ENCODE measurements around the gene PPP2R2B. TPM values are rescaled to one million over a fixed set of nuclear protein-coding genes. Genes with fewer than 3 reads are reported as not detected.
A peak's percentile ranks its signal among the peaks of the same experiment; 100 is the strongest.

PPP2R2B gene
- total RNA-seq, 1 experiment from 2014 or later = not detected

- Histone ChIP-seq H4K20me1 (ENCODE audit: low read length) (no peaks in the 10 kb centered on the region), H3K9me2 (replicated peaks; ENCODE audit: low read length) (no peaks in the 10 kb centered on the region), H3K4me3 (ENCODE audit: low read length) (no peak overlapping the region), H3K4me2 (ENCODE audit: low read length) (no peak overlapping the region), H3F3A (ENCODE audit: low read length, unreplicated experiment) (no peaks in the 10 kb centered on the region), H3K9ac (ENCODE audit: low read length) (no peak overlapping the region), H3K27ac (ENCODE audit: low read length) (no peak overlapping the region), H3K9me3 (ENCODE audit: low read length) (peaks cover 4% of the 10 kb centered on the region; the same call in 1 of the 2 replicates), H3K36me3 (ENCODE audit: low read depth, low read length) (no peaks in the 10 kb centered on the region), H3K79me2 (ENCODE audit: low read length) (no peaks in the 10 kb centered on the region), H3K27me3 (ENCODE audit: low read length) (0 out of 2 replicates have a peak, but pooled peaks cover 9% of the 10 kb centered on the region), H2AFZ (ENCODE audit: low read length) (no peak overlapping the region), H3K4me1 (ENCODE audit: insufficient read depth, low read length) (peaks cover 3% of the 10 kb centered on the region)
- BruUV-seq (replicated peaks) = no TSS peak
- DNase-seq (no peak), ATAC-seq (no peak)
- TF ChIP-seq CTCF (conservative IDR thresholded peaks at IDR 0.05; ENCODE audit: low read depth, low read length) (no peak), EZH2phosphoT487 (IDR thresholded peaks at IDR 0.05; ENCODE audit: borderline replicate concordance, low read length) (no peak), EZH2 (IDR thresholded peaks at IDR 0.05; ENCODE audit: low read length, unreplicated experiment) (no peak)
- intact Hi-C loops (cut with micrococcal nuclease) = no loop called here
- POLR2A ChIA-PET (ENCODE audit: unreplicated experiment) = no interaction called here
- CTCF ChIA-PET = no interaction called here
These were observed 152.5 kb downstream of the PPP2R2B start for GRCh38 chr5:146726020-146726419.

- POLR2A ChIA-PET (ENCODE audit: unreplicated experiment) = no interaction called here
- no peak for DNase-seq
- intact Hi-C loops (cut with micrococcal nuclease) = no loop called here
- no peak overlapping the region for H3K4me2 ChIP-seq (ENCODE audit: low read length)
- no peaks in the 10 kb centered on the region for H3K79me2 ChIP-seq (ENCODE audit: low read length)
- 0 out of 2 replicates have a peak, but pooled peaks cover 9% of the 10 kb centered on the region for H3K27me3 ChIP-seq (ENCODE audit: low read length)
- H3K9me3 ChIP-seq (ENCODE audit: low read length) = peaks cover 4% of the 10 kb centered on the region; the same call in 1 of the 2 replicates
- no peaks in the 10 kb centered on the region for H3F3A ChIP-seq (ENCODE audit: low read length, unreplicated experiment)
- no peak overlapping the region for H3K9ac ChIP-seq (ENCODE audit: low read length)
- CTCF ChIA-PET = no interaction called here
- H4K20me1 ChIP-seq (ENCODE audit: low read length) = no peaks in the 10 kb centered on the region
- no peak for ATAC-seq
- H2AFZ ChIP-seq (ENCODE audit: low read length) = no peak overlapping the region
- no peaks in the 10 kb centered on the region for H3K9me2 ChIP-seq (replicated peaks; ENCODE audit: low read length)
- no peaks in the 10 kb centered on the region for H3K36me3 ChIP-seq (ENCODE audit: low read depth, low read length)
- TF ChIP-seq EZH2 (IDR thresholded peaks at IDR 0.05; ENCODE audit: low read length, unreplicated experiment) (no peak), EZH2phosphoT487 (IDR thresholded peaks at IDR 0.05; ENCODE audit: borderline replicate concordance, low read length) (no peak), CTCF (conservative IDR thresholded peaks at IDR 0.05; ENCODE audit: low read depth, low read length) (no peak)
- no TSS peak for BruUV-seq (replicated peaks)
- no peaks in the 10 kb centered on the region for H3K4me1 ChIP-seq (ENCODE audit: insufficient read depth, low read length)
- no peak overlapping the region for H3K27ac ChIP-seq (ENCODE audit: low read length)
- no peak overlapping the region for H3K4me3 ChIP-seq (ENCODE audit: low read length)
These were observed 153.5 kb downstream of the PPP2R2B start for GRCh38 chr5:146725025-146725424.

GRCh38 chr5:146722361-146722779 is 156.2 kb downstream of the PPP2R2B start:
- H3K4me3 ChIP-seq (ENCODE audit: low read length) = no peak overlapping the region
- H3K79me2 ChIP-seq (ENCODE audit: low read length) = no peaks in the 10 kb centered on the region
- TF ChIP-seq EZH2phosphoT487 (IDR thresholded peaks at IDR 0.05; ENCODE audit: borderline replicate concordance, low read length) (no peak), EZH2 (IDR thresholded peaks at IDR 0.05; ENCODE audit: low read length, unreplicated experiment) (no peak), CTCF (conservative IDR thresholded peaks at IDR 0.05; ENCODE audit: low read depth, low read length) (no peak)
- no peak overlapping the region for H3K27ac ChIP-seq (ENCODE audit: low read length)
- CTCF ChIA-PET = no interaction called here
- no peak overlapping the region for H3K9ac ChIP-seq (ENCODE audit: low read length)
- intact Hi-C loops (cut with micrococcal nuclease) = no loop called here
- peaks cover 17% of the 10 kb centered on the region; the same call in 1 of the 2 replicates for H3K27me3 ChIP-seq (ENCODE audit: low read length)
- no peak overlapping the region for H3K4me2 ChIP-seq (ENCODE audit: low read length)
- no peaks in the 10 kb centered on the region for H3K4me1 ChIP-seq (ENCODE audit: insufficient read depth, low read length)
- no peaks in the 10 kb centered on the region for H3F3A ChIP-seq (ENCODE audit: low read length, unreplicated experiment)
- ATAC-seq (no peak), DNase-seq (peak; percentile 42)
- no peaks in the 10 kb centered on the region for H3K9me2 ChIP-seq (replicated peaks; ENCODE audit: low read length)
- no TSS peak for BruUV-seq (replicated peaks)
- H4K20me1 ChIP-seq (ENCODE audit: low read length) = no peaks in the 10 kb centered on the region
- no peaks in the 10 kb centered on the region for H3K9me3 ChIP-seq (ENCODE audit: low read length)
- POLR2A ChIA-PET (ENCODE audit: unreplicated experiment) = no interaction called here
- no peak overlapping the region for H2AFZ ChIP-seq (ENCODE audit: low read length)
- no peaks in the 10 kb centered on the region for H3K36me3 ChIP-seq (ENCODE audit: low read depth, low read length)

Data from PC-3 (cell line).